HG03108 (cell line): ENCODE results near the gene ZSCAN16.

Experiments
- ATAC-seq: cut with Tn5 transposase; IDR thresholded peaks from one replicate; pipeline ENCODE4 v1.9.1; 2021; ENCODE audit warnings: moderate library complexity; ENCODE audit not compliant: unreplicated experiment

ZSCAN16 gene

GRCh38 chr6:28167926-28168325 is 43.5 kb downstream of the ZSCAN16 start:
- no peak for ATAC-seq

- no peak for ATAC-seq
Observed at GRCh38 chr6:28171271-28171670, 46.9 kb downstream of the ZSCAN16 start.

GRCh38 chr6:28172006-28172405 is 47.6 kb downstream of the ZSCAN16 start:
- no peak for ATAC-seq

- ATAC-seq: no peak
Observed at GRCh38 chr6:28176373-28176772, 52.0 kb downstream of the ZSCAN16 start.
